Measurements from ENCODE around the gene HSD17B11.
"Not testable (repeated sequence)": the region's sequence is repeated elsewhere in the genome, so short reads cannot be mapped to it uniquely, and the experiment has no call there.

HSD17B11 gene

DNA sequence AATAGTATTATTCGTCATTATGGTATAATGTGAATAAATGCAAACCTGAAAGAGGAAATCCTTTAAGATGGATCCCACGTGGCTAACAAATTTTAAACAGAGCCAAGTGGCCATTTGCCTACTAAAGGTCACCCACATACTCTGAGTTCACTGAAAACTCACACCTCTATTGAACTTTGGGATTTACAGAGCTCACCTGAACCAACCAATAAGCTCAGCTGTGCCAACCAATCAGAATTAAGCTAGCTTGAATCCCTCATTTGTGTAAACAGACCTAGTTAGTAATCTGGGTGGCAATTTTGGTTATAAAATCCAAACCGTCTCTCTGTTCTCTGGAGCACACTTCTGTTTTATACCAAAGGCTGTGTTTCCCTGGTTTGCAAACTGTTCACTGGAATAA is 26.0 kb upstream of the HSD17B11 start:
- H3K9me3 Mint-ChIP-seq = no peaks in the 10 kb centered on the region
- H3K36me3 Mint-ChIP-seq (ENCODE audit: low read depth) = no peaks in the 10 kb centered on the region
- no peak for ATAC-seq
- no peak for DNase-seq
- peaks cover 7% of the 10 kb centered on the region for H3K4me1 Mint-ChIP-seq
- H3K4me3 Mint-ChIP-seq = no peak overlapping the region
- H3K27ac Mint-ChIP-seq = no peak overlapping the region
- H3K27me3 Mint-ChIP-seq = no peaks in the 10 kb centered on the region

DNA sequence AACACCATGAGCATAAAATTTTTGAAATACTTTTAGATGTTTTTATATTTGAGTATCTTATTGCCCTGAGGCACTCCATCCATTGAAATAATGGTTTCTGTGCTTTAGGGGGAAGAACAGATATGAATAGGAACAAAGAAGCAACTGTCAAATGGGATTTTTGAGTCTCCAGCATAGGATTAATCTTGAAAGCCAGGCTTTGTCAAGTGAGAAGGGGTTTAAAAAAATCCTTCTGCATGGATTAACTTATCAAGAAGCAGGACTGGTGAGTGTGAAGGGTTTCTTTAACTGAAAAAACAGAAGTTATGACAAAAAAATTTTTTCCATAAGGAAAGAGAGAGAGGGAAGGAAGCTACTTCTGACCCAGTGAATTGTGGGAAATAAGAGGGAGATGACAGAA is 23.8 kb upstream of the HSD17B11 start:
- Mint-ChIP-seq H3K4me3 (no peak overlapping the region), H3K36me3 (ENCODE audit: low read depth) (no peaks in the 10 kb centered on the region), H3K4me1 (no peaks in the 10 kb centered on the region), H3K9me3 (no peaks in the 10 kb centered on the region), H3K27ac (no peak overlapping the region), H3K27me3 (peaks cover 2% of the 10 kb centered on the region)
- DNase-seq (no peak), ATAC-seq (no peak)

DNA sequence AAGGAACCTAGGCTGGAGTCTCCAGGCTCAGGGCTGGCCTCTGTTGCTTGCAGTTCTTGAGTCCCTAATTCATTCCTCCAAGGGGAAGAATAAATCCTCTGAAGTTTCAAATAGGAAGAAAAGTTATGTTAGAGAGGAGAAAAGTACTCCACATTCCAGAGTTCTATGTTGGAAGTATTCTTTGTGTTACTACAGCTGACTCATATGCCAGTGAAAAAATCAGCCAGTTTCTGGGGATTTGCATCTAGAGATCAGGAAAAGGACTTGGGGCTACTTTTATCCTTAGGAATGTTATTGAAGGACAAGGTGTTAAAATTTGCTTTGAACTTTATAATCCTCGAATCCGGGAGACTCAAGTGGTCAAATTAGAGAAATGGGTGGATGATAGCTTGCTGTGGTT is 19.7 kb upstream of the HSD17B11 start:
- H3K4me3 Mint-ChIP-seq = no peak overlapping the region
- no peaks in the 10 kb centered on the region for H3K9me3 Mint-ChIP-seq
- peaks cover 14% of the 10 kb centered on the region for H3K4me1 Mint-ChIP-seq
- H3K36me3 Mint-ChIP-seq (ENCODE audit: low read depth) = no peaks in the 10 kb centered on the region
- no peak for ATAC-seq
- no peak overlapping the region for H3K27ac Mint-ChIP-seq
- peaks cover 2% of the 10 kb centered on the region for H3K27me3 Mint-ChIP-seq
- DNase-seq = no peak

DNA sequence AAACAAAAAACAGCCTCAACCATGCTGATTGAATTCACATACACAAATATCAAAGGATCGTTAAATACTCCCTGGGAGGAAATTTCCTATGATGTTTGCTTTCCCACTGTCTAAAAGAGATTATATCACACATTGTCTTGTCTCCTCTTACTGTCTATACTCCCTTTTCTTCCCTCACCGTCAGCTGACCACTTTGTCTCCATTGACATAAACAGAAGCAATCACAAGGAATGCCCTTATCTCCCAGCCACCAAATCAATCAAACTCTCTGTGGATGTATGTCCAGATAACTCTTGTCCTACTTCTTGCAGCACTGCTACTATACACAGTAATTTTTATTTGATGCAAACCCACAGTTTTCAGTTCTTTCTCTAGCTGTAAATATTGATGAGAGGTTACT is 19.2 kb upstream of the HSD17B11 start:
- H3K36me3 Mint-ChIP-seq (ENCODE audit: low read depth) = no peaks in the 10 kb centered on the region
- DNase-seq (no peak), ATAC-seq (no peak)
- peaks cover 2% of the 10 kb centered on the region for H3K27me3 Mint-ChIP-seq
- H3K9me3 Mint-ChIP-seq = no peaks in the 10 kb centered on the region
- H3K27ac Mint-ChIP-seq = no peak overlapping the region
- no peak overlapping the region for H3K4me3 Mint-ChIP-seq
- H3K4me1 Mint-ChIP-seq = peaks cover 14% of the 10 kb centered on the region

DNA sequence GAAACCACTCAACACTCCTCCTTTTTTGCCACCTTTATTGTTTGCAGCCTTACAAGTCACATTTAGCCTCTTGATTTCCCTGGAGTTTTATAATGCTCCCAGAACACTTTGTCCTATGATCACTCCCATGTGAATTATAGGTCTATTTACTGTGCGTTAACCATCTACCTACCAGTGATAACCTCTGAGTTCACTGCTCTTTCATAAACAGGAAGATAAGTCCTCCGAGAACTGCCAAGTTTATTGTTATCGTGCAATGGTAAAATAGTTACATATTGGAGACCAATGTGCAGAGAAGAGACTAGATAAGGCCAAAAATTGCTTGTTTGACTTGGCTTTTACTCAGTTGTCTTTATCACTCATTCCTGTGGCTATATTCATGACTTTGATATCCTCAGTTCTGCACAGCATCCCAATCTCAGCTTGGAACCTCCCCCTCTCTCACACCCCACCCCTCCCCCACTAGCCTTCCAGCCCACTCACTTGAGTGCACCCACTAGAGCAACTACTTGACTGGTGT is 18.5 kb upstream of the HSD17B11 start:
- no peak for DNase-seq
- Mint-ChIP-seq H3K27me3 (peaks cover 2% of the 10 kb centered on the region), H3K4me1 (peaks cover 14% of the 10 kb centered on the region), H3K36me3 (ENCODE audit: low read depth) (no peaks in the 10 kb centered on the region), H3K27ac (no peak overlapping the region), H3K9me3 (no peaks in the 10 kb centered on the region), H3K4me3 (no peak overlapping the region)
- ATAC-seq = no peak

DNA sequence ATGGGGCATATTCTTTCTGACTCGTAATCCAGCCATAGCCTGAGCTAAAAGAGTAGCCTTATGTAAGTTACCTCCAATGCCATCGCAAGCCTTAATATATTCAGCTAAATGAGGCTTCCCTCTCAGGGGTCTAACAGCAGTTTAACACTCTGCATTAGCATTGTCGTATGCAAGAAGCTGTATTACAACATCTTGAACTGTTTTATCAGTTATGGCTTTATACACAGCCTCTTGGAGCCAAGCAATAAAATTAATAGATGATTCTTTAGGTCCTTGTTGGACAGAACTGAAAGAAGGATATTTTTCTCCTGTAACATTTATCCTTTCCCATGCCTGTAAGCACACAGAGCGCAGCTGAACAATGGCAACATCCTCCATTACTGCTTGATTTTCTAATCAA is 15.9 kb upstream of the HSD17B11 start:
- not testable (repeated sequence) for H3K36me3 Mint-ChIP-seq (ENCODE audit: low read depth); H3K27ac Mint-ChIP-seq; DNase-seq; H3K9me3 Mint-ChIP-seq; ATAC-seq; H3K27me3 Mint-ChIP-seq
- H3K4me3 Mint-ChIP-seq = peak overlapping the region; percentile 13
- H3K4me1 Mint-ChIP-seq = peaks cover 14% of the 10 kb centered on the region

DNA sequence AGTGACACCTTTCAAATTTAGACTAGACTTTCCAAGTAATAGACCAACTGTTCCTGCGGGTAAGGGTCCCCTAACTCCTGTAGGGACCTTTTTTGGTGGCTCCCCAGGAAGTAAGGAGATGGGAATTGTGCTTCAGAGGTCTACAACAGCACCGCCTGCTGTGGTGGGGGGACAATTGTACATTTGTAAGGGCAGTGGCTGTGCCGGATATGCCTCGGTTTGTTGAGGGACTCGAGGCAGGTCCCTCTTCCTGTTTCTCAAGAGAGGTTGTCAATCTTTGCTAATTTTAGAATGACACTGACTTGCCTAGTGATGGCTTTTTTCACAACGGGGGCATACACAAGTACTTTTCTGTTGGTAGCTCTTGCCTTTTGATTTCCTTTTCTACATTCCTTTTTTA is 15.5 kb upstream of the HSD17B11 start:
- Mint-ChIP-seq H3K4me1 (peaks cover 14% of the 10 kb centered on the region), H3K9me3 (no peaks in the 10 kb centered on the region), H3K27me3 (peaks cover 2% of the 10 kb centered on the region), H3K4me3 (peak overlapping the region; percentile 13), H3K27ac (peak overlapping the region; percentile 47), H3K36me3 (ENCODE audit: low read depth) (no peaks in the 10 kb centered on the region)
- no peak for ATAC-seq
- peak; percentile 12 for DNase-seq

DNA sequence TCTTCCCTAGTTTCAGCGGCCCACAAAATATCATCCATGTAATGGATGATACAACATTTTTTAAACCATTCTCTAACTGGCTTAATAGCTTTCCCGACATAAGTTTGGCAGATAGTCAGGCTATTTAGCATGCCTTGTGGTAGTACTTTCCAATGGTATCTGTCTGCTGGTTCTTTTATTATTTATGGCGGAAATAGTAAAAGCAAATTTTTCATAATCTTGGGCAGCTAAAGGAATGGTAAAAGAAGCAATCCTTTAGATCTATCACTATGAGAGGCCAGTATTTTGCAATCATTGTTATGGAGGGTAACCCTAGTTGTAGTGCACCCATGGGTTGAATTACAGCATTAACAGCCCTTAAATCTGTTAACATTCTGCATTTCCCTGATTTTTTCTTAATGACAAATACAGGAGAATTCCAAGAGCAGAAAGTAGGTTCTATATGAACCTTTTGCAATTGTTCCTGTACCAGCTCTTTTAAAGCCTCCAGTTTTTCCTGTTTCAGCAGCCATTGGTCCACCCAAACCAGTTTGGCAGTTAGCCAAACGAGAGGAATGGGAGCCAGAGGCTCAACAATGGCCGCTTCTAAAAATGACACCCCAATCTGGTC is 14.3 kb upstream of the HSD17B11 start:
- Mint-ChIP-seq H3K27ac (no peak overlapping the region), H3K4me1 (peaks cover 14% of the 10 kb centered on the region), H3K36me3 (ENCODE audit: low read depth) (no peaks in the 10 kb centered on the region), H3K9me3 (no peaks in the 10 kb centered on the region), H3K4me3 (no peak overlapping the region), H3K27me3 (no peaks in the 10 kb centered on the region)
- DNase-seq (no peak), ATAC-seq (no peak)

DNA sequence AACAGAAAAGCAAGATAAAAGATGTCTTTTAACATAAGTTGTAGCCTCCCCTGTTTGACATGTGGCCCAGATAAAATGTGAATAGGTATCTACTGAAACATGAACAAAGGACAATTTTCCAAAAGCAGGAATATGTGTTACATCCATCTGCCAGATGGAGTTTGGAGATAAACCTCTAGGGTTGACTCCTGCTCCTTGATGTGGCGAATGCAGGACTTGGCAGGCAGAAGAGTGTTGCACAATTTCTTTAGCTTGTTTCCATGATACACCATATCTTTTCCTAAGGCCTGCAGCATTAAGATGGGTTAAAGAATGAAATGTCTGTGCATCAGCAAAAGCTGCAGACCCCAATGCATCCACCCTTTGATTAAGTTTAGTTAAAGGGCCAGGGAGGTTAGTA is 12.7 kb upstream of the HSD17B11 start:
- not testable (repeated sequence) for ATAC-seq; H3K4me3 Mint-ChIP-seq; H3K9me3 Mint-ChIP-seq; H3K27me3 Mint-ChIP-seq; H3K36me3 Mint-ChIP-seq (ENCODE audit: low read depth); H3K27ac Mint-ChIP-seq; DNase-seq
- H3K4me1 Mint-ChIP-seq = peaks cover 14% of the 10 kb centered on the region

DNA sequence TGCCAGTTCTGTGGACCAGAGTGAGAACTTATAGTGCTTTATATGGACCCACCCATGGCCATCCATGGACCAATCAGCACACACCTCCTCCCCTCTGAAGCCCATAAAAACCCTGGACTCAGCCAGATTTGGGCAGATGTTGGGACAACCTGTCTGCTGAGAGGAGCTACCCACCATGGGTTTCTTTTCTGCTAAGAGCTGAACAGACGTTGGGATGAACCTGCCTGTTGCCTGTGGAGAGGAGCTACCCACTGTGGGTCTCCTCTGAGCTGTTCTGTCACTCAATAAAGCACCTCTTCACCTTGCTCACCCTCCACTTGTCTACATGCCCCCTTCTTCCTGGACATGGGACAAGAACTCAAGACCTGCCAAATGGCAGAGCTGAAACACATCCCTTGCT is 9.0 kb upstream of the HSD17B11 start:
- no peak overlapping the region for H3K27ac Mint-ChIP-seq
- no peak for ATAC-seq
- no peaks in the 10 kb centered on the region for H3K36me3 Mint-ChIP-seq (ENCODE audit: low read depth)

DNA sequence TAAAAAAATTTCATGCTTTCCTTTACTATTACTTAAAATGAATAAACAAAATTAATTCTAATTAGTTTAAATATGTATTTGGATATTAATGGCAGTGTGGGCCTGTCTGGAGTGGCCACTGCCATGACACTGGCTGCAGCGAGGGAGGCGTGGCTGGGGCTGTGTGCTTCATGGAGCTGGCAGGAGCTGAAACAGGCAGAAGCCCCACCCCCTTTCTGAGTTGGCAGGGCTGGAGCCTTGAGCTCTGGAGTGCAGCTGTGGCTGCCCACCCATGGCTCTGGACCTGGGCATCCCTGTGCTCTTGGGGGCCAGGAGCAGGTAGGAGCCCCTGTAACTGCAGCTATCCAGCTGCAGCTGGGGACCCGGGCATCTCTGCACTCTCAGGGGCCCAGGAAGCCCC is 8.2 kb upstream of the HSD17B11 start:
- no peak for ATAC-seq
- no peaks in the 10 kb centered on the region for H3K9me3 Mint-ChIP-seq
- no peak overlapping the region for H3K27ac Mint-ChIP-seq
- no peaks in the 10 kb centered on the region for H3K36me3 Mint-ChIP-seq (ENCODE audit: low read depth)
- H3K4me1 Mint-ChIP-seq = peaks cover 2% of the 10 kb centered on the region
- H3K27me3 Mint-ChIP-seq = no peaks in the 10 kb centered on the region
- DNase-seq = no peak
- H3K4me3 Mint-ChIP-seq = no peak overlapping the region

More for the DNA sequence above, 9.0 kb upstream of the HSD17B11 start:
- Mint-ChIP-seq H3K4me3 (no peak overlapping the region), H3K27me3 (no peaks in the 10 kb centered on the region), H3K4me1 (no peaks in the 10 kb centered on the region), H3K9me3 (no peaks in the 10 kb centered on the region)
- DNase-seq = no peak

DNA sequence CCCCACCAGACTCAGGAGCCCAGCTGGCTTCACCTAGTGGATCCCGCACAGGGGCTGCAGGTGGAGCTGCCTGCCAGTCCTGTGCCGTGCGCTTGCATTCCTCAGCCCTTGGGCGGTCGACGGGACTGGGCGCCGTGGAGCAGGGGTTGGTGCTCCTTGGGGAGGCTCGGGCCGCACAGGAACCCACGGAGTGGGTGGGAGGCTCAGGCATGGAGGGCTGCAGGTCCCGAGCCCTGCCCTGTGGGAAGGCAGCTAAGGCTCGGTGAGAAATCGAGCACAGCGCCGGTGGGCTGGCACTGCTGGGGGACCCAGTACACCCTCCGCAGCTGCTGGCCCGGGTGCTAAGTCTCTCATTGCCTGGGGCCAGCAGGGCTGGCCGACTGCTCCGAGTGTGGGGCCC is 4.9 kb upstream of the HSD17B11 start:
- not testable (repeated sequence) for DNase-seq; H3K36me3 Mint-ChIP-seq (ENCODE audit: low read depth); H3K27me3 Mint-ChIP-seq; H3K9me3 Mint-ChIP-seq; H3K27ac Mint-ChIP-seq; H3K4me1 Mint-ChIP-seq; ATAC-seq; H3K4me3 Mint-ChIP-seq

DNA sequence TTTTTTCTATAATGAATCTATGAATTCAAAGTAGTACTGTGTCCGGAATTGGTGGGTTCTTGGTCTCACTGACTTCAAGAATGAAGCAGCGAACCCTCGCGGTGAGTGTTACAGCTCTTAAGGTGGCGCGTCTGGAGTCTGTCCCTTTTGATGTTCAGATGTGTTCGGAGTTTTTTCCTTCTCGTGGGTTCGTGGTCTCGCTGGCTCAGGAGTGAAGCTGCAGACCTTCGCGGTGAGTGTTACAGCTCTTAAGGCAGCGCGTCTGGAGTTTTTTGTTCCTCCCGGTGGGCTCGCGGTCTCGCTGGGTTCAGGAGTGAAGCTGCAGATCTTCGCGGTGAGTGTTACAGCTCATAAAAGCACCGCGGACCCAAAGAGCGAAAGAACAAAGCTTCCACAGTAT is 4.1 kb upstream of the HSD17B11 start:
- Mint-ChIP-seq H3K27ac (peak overlapping the region; percentile 28), H3K4me1 (peaks cover 10% of the 10 kb centered on the region), H3K4me3 (peak overlapping the region; percentile 60)
- H3K36me3 Mint-ChIP-seq (ENCODE audit: low read depth); H3K27me3 Mint-ChIP-seq; H3K9me3 Mint-ChIP-seq; ATAC-seq; DNase-seq: not testable (repeated sequence)

DNA sequence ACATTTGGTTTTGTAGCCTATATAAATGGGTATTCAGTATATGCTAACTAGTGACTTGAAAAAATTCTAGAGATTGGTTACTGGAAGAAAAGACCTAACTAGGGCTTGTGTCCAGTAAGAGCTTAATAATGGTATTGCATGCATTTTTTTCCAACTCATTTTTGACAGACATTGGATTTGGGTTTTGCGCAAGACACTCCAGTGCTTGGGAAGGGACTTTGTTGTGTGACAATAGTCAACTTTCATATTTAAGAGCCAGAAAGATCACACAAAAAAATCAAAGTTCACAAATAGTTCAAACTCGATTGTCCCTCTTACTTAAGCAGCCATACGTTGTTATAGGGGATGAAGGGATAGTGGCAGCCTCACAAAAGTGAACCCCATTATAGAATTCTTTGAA is 1.2 kb upstream of the HSD17B11 start:
- DNase-seq (no peak), ATAC-seq (no peak)
- H3K4me3 Mint-ChIP-seq = peak overlapping the region; percentile 89
- peaks cover 35% of the 10 kb centered on the region for H3K4me1 Mint-ChIP-seq
- no peaks in the 10 kb centered on the region for H3K9me3 Mint-ChIP-seq
- H3K36me3 Mint-ChIP-seq (ENCODE audit: low read depth) = peaks cover 2% of the 10 kb centered on the region
- H3K27me3 Mint-ChIP-seq = no peaks in the 10 kb centered on the region
- no peak overlapping the region for H3K27ac Mint-ChIP-seq

DNA sequence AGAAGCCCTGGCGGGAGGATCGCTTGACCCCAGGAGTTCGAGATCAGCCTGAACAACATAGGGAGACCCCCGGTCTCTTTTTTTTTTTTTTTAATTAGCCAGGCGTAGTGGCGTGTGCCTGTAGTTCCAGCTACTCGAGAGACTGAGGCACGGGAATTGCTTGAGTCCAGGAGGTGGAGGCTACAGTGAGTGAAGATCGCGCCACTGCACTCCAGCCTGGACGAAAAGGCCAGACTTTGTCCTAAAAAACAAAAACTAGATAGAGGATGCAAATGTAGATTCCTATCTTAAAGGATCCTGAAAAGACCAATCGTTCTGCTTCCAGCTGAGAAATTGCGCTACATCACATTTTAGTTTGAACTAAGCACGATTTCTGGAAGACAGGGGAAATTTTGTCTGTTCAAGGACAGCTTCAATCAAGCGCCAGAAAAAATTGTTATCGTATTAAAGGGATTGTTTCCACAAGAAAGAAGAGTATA is 627 bp upstream of the HSD17B11 start:
- Mint-ChIP-seq H3K27me3 (no peaks in the 10 kb centered on the region), H3K9me3 (peaks cover under 1% of the 10 kb centered on the region), H3K4me1 (peaks cover 38% of the 10 kb centered on the region), H3K27ac (peak overlapping the region; percentile 90), H3K36me3 (ENCODE audit: low read depth) (peaks cover 2% of the 10 kb centered on the region), H3K4me3 (peak overlapping the region; percentile 89)
- ATAC-seq (no peak), DNase-seq (no peak)

DNA sequence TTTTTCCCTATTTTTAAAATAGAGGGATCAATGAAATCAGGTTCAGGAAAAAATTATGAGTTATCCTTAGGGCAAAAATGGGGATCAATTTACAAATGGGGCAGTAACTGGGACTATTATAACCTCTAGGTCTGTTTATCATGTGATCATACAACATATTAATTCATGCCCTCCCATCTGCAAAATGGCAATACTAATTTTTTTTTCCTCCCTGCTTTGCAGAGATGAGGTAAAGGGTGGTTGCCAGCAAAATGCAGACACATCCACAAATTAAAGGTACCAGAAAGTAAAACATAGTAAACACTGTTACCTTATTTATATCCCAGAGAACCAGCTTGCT is 467 bp downstream of the HSD17B11 start:
- Mint-ChIP-seq H3K27ac (peak overlapping the region; percentile 90), H3K27me3 (no peaks in the 10 kb centered on the region), H3K4me1 (peaks cover 41% of the 10 kb centered on the region), H3K9me3 (peaks cover 4% of the 10 kb centered on the region), H3K4me3 (peak overlapping the region; percentile 89), H3K36me3 (ENCODE audit: low read depth) (peaks cover 4% of the 10 kb centered on the region)
- DNase-seq = no peak
- no peak for ATAC-seq

Measured in activated naive CD8-positive, alpha-beta T cell treated with anti-CD3 and anti-CD28 coated beads, Interleukin-2, amount 50 U/mL, for 24 hours (primary cell).